Measurements from ENCODE around the gene TNFRSF19.

GRCh38 chr13:23692816-23693215 is 122.6 kb downstream of the TNFRSF19 start:
- TF ChIP-seq SUZ12 (IDR thresholded peaks at IDR 0.05; ENCODE audit: extremely low read depth, insufficient read depth, insufficient read length) (no peak), ZNF274 (IDR thresholded peaks at IDR 0.05; ENCODE audit: low read depth, low read length) (no peak), YY1 (IDR thresholded peaks at IDR 0.05; ENCODE audit: insufficient read depth, insufficient read length) (no peak)

Data from NT2/D1 (cell line).